Lung (tissue), 12 donors: ENCODE results near the gene XPNPEP1. TPM values are rescaled to one million over a fixed set of nuclear protein-coding genes. Genes with fewer than 3 reads are reported as not detected.

ENCODE experiments used
- ATAC-seq: fragments of 200-7000 bp; cut with Tn5 transposase; one replicate; pipeline ENCODE4 v1.9.1; 2020; ENCODE audit warnings: moderate number of reproducible peaks; ENCODE audit not compliant: insufficient read depth, low FRiP score
- DNase-seq, 3 donors: peaks; one replicate each; pipeline ENCODE4 v3.0.0-alpha.2; 2013 to 2017
- H3K27ac ChIP-seq, 2 donors: one replicate each; pipeline ENCODE4 v1.5.1; 2013; ENCODE audit warnings: mild to moderate bottlenecking in 2 of 2, moderate library complexity in 2 of 2, control low read depth in 1 of 2, inconsistent platforms in 1 of 2, low read depth in 1 of 2, low read length in 1 of 2
- H3K27me3 ChIP-seq, 3 donors: one replicate each; pipeline ENCODE4 v1.5.1; 2013; ENCODE audit warnings: low read length in 2 of 3; ENCODE audit not compliant: control insufficient read depth in 3 of 3, insufficient read depth in 3 of 3
- H3K36me3 ChIP-seq, 4 donors: one replicate each; pipeline ENCODE4 v1.5.1; 2013; ENCODE audit warnings: low read length in 4 of 4, mild to moderate bottlenecking in 1 of 4, moderate library complexity in 1 of 4; ENCODE audit not compliant: control insufficient read depth in 4 of 4, insufficient read depth in 4 of 4
- H3K4me1 ChIP-seq, 5 donors: one replicate each; pipeline ENCODE4 v1.5.1; 2013; ENCODE audit warnings: low read length in 5 of 5, mild to moderate bottlenecking in 2 of 5, moderate library complexity in 1 of 5; ENCODE audit not compliant: control insufficient read depth in 5 of 5, insufficient read depth in 5 of 5
- H3K4me3 ChIP-seq: one replicate; pipeline ENCODE4 v1.5.1; 2013; ENCODE audit warnings: mild to moderate bottlenecking, control low read depth, moderate library complexity
- H3K9ac ChIP-seq, 2 donors: one replicate each; pipeline ENCODE4 v1.5.1; 2013; ENCODE audit warnings: low read length in 2 of 2, control low read depth in 1 of 2; ENCODE audit not compliant: insufficient read depth in 1 of 2
- H3K9me3 ChIP-seq, 4 donors: one replicate each; pipeline ENCODE4 v1.5.1; 2013; ENCODE audit warnings: low read length in 3 of 4, mild to moderate bottlenecking in 1 of 4, moderate library complexity in 1 of 4; ENCODE audit not compliant: control insufficient read depth in 4 of 4, insufficient read depth in 3 of 4
- CTCF ChIP-seq: IDR thresholded peaks from 2 replicates; pipeline ENCODE4 v1.5.1; 2012; ENCODE audit warnings: mild to moderate bottlenecking; ENCODE audit errors: control extremely low read depth, extremely low read depth
- WGBS, 2 donors: extraction: QIAGEN DNeasy Blood & Tissue Kit; methylation state at CpG; one replicate each; pipeline ENCODE4 v1.1.7; 2013; 5-methylcytosine and 5-hydroxymethylcytosine counted together
- polyA plus RNA-seq, 2 donors: library from polyadenylated mRNA; stranded (reverse); fragments of 200-250 nt; gene quantifications; one replicate each; pipeline ENCODE4 v1.2.1, GENCODE V29; 2013
- total RNA-seq, 2 donors: library from RNA; depleted of rRNA in 1 of 2; stranded (reverse); fragments of >200 nt in 1 of 2; gene quantifications; one replicate each; pipeline ENCODE4 v1.2.1, GENCODE V29; 2014 to 2021
- donor health status: control.
- donor health status: control.
- donor health status: Bipolar disorder and iron deficiency.
- donor health status: healthy.
- donor health status: DM: yes; HTN: yes; CAD: no.

Gene XPNPEP1
- total and polyA plus RNA-seq, 4 donors, result 16.5 to 129 (median 48.4) TPM

- Histone ChIP-seq H3K9ac (no peak overlapping the region), H3K36me3 (no peaks in the 10 kb centered on the region), H3K4me3 (no peak overlapping the region), H3K27ac (peak overlapping the region in 1 of 2 donors; percentile 66), H3K27me3 (no peaks in the 10 kb centered on the region), H3K9me3 (no peaks in the 10 kb centered on the region), H3K4me1 (no peaks in the 10 kb centered on the region)
- DNase-seq, result no peak
- ATAC-seq, result no peak
- no peak for TF ChIP-seq CTCF
- WGBS, 2 donors, result 63 to 71% methylated on average over 1 of the region's 1 CpG
Measured at GRCh38 chr10:109835257-109835656, 88.1 kb downstream of the XPNPEP1 start.

DNA sequence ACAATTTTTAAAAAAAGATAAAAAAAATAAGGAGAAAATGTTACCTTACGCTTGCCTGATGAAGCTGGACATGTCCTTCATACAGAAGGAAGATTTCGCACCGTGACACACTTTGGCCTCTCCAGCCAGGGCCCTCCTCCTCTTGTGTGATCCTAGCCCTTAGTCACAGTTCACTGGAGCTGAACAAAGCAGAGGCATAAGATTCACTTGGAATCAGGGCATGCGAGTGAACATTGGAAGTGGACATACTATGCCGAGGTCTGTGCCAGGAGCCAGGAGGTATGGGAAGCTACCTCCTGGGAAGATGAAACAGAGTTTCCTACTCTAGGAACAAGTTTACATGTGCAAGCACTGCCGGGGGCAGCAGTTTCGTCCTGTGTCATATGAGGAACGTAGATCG lies 91.5 kb downstream of the XPNPEP1 start:
- Histone ChIP-seq H3K4me1 (no peaks in the 10 kb centered on the region), H3K36me3 (no peaks in the 10 kb centered on the region), H3K4me3 (no peak overlapping the region), H3K27me3 (no peaks in the 10 kb centered on the region), H3K27ac (no peak overlapping the region), H3K9ac (no peak overlapping the region), H3K9me3 (no peaks in the 10 kb centered on the region)
- DNase-seq, result no peak
- ATAC-seq, result no peak
- TF ChIP-seq CTCF, result no peak
- 95 to 97% methylated on average over 9 of the region's 9 CpGs for WGBS, 2 donors

- TF ChIP-seq CTCF, result no peak
- Histone ChIP-seq H3K36me3 (no peaks in the 10 kb centered on the region), H3K27me3 (no peaks in the 10 kb centered on the region), H3K4me3 (no peak overlapping the region), H3K27ac (no peak overlapping the region), H3K4me1 (no peaks in the 10 kb centered on the region), H3K9me3 (peaks cover 0 to 2% (median 0%) of the 10 kb centered on the region in 4 donors), H3K9ac (no peak overlapping the region)
- no peak for DNase-seq
- ATAC-seq, result no peak
- 29 to 65% methylated on average over 1 of the region's 1 CpG for whole genome bisulfite sequencing, 2 donors
Measured at GRCh38 chr10:109824206-109824605, 99.1 kb downstream of the XPNPEP1 start.

DNA sequence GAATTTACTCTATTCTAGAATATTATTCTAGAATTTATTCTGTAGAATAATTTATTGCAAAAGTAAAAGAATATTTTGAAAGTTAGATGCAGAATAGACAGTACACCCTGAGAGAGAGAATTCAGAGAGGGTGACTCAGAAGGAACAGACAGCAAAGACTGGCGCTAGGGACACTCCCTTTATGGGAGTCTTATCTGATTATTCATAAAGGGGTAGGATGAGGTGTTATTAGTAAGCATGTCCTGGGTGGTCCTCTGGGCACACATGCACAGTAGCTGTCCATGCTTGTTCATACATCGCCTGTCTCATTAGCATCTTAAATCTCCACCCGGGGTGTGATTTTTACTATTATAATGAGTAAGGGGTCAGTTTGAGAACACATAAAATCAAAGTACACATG lies 100.1 kb downstream of the XPNPEP1 start:
- Histone ChIP-seq H3K27ac (no peak overlapping the region), H3K36me3 (no peaks in the 10 kb centered on the region), H3K9ac (no peak overlapping the region), H3K27me3 (no peaks in the 10 kb centered on the region), H3K4me1 (no peaks in the 10 kb centered on the region), H3K9me3 (peaks cover 0 to 2% (median 0%) of the 10 kb centered on the region in 4 donors), H3K4me3 (no peak overlapping the region)
- no peak for ATAC-seq
- 92 to 94% methylated on average over 3 of the region's 3 CpGs for WGBS, 2 donors
- no peak for DNase-seq
- no peak for TF ChIP-seq CTCF
